Measurements from ENCODE around the gene TIAM2. TPM values are rescaled to one million over a fixed set of nuclear protein-coding genes. Genes with fewer than 3 reads are reported as not detected.

TIAM2 gene
- polyA plus RNA-seq, 6 donors from 2014 or later = 0.34 to 2.8 (median 0.58) TPM; not detected in 1

- no peak for ATAC-seq (ENCODE audit: low read depth in 2 of 2)
- DNase-seq = no peak
- Mint-ChIP-seq H3K27ac (no peak overlapping the region), H3K36me3 (peaks cover 0 to 6% of the 10 kb centered on the region in 2 donors), H3K4me3 (no peak overlapping the region), H3K4me1 (no peaks in the 10 kb centered on the region), H3K9me3 (peaks cover 0 to 4% (median 0%) of the 10 kb centered on the region in 7 donors), H3K27me3 (no peaks in the 10 kb centered on the region)
Measured at GRCh38 chr6:154974485-154975149, 20.5 kb upstream of the TIAM2 start.

- peaks cover 6 to 10% (median 6%) of the 10 kb centered on the region in 3 donors for H3K4me1 Mint-ChIP-seq
- no peak for DNase-seq
- no peak for ATAC-seq (ENCODE audit: low read depth in 2 of 2)
- H3K9me3 Mint-ChIP-seq = peaks cover 0 to 4% (median 0%) of the 10 kb centered on the region in 7 donors
- H3K4me3 Mint-ChIP-seq = no peak overlapping the region
- H3K36me3 Mint-ChIP-seq = peaks cover 0 to 6% of the 10 kb centered on the region in 2 donors
- no peaks in the 10 kb centered on the region for H3K27me3 Mint-ChIP-seq
- H3K27ac Mint-ChIP-seq = peak overlapping the region in 1 of 6 donors; percentile 53
Measured at GRCh38 chr6:154977588-154977987, 17.5 kb upstream of the TIAM2 start.

- DNase-seq (no peak), ATAC-seq (ENCODE audit: low read depth in 2 of 2) (no peak)
- H3K4me1 Mint-ChIP-seq = peaks cover 6 to 10% (median 6%) of the 10 kb centered on the region in 3 donors
- peaks cover 0 to 3% (median 0%) of the 10 kb centered on the region in 3 donors for H3K27me3 Mint-ChIP-seq
- H3K36me3 Mint-ChIP-seq = no peaks in the 10 kb centered on the region
- peaks cover 0 to 4% (median 0%) of the 10 kb centered on the region in 7 donors for H3K9me3 Mint-ChIP-seq
- no peak overlapping the region for H3K27ac Mint-ChIP-seq
- no peak overlapping the region for H3K4me3 Mint-ChIP-seq
Measured at GRCh38 chr6:154980273-154981078, 14.6 kb upstream of the TIAM2 start.

- Mint-ChIP-seq H3K4me1 (peaks cover 6 to 10% (median 6%) of the 10 kb centered on the region in 3 donors), H3K9me3 (peaks cover 0 to 4% (median 0%) of the 10 kb centered on the region in 7 donors), H3K4me3 (no peak overlapping the region), H3K27me3 (peaks cover 0 to 3% (median 0%) of the 10 kb centered on the region in 3 donors), H3K27ac (peak overlapping the region in 1 of 6 donors; percentile 47), H3K36me3 (no peaks in the 10 kb centered on the region)
- DNase-seq = no peak
- ATAC-seq (ENCODE audit: low read depth in 2 of 2) = peak; percentile 30 to 44
Measured at GRCh38 chr6:154981079-154981870, 13.8 kb upstream of the TIAM2 start.

GRCh38 chr6:154984146-154984545 is 11.0 kb upstream of the TIAM2 start:
- ATAC-seq (ENCODE audit: low read depth in 2 of 2) = no peak
- Mint-ChIP-seq H3K36me3 (no peaks in the 10 kb centered on the region), H3K27ac (no peak overlapping the region), H3K4me3 (peak overlapping the region in 1 of 8 donors; percentile 50), H3K4me1 (peaks cover 6 to 10% (median 6%) of the 10 kb centered on the region in 3 donors), H3K27me3 (peaks cover 0 to 3% (median 0%) of the 10 kb centered on the region in 3 donors), H3K9me3 (peaks cover 0 to 3% (median 0%) of the 10 kb centered on the region in 7 donors)
- DNase-seq = no peak

GRCh38 chr6:154986787-154987235 is 8.3 kb upstream of the TIAM2 start:
- no peak overlapping the region for H3K27ac Mint-ChIP-seq
- ATAC-seq (ENCODE audit: low read depth in 2 of 2) (no peak), DNase-seq (no peak)
- H3K36me3 Mint-ChIP-seq = no peaks in the 10 kb centered on the region
- no peaks in the 10 kb centered on the region for H3K4me1 Mint-ChIP-seq
- no peak overlapping the region for H3K4me3 Mint-ChIP-seq
- peaks cover 0 to 3% (median 0%) of the 10 kb centered on the region in 3 donors for H3K27me3 Mint-ChIP-seq
- peaks cover 0 to 2% (median 0%) of the 10 kb centered on the region in 7 donors for H3K9me3 Mint-ChIP-seq

GRCh38 chr6:154989448-154989847 is 5.7 kb upstream of the TIAM2 start:
- Mint-ChIP-seq H3K27ac (no peak overlapping the region), H3K4me1 (no peaks in the 10 kb centered on the region), H3K27me3 (peaks cover 0 to 7% (median 0%) of the 10 kb centered on the region in 3 donors), H3K9me3 (peaks cover 0 to 2% (median 0%) of the 10 kb centered on the region in 7 donors), H3K4me3 (no peak overlapping the region), H3K36me3 (no peaks in the 10 kb centered on the region)
- DNase-seq (no peak), ATAC-seq (ENCODE audit: low read depth in 2 of 2) (no peak)

GRCh38 chr6:154991207-154991606 is 3.9 kb upstream of the TIAM2 start:
- DNase-seq = no peak
- Mint-ChIP-seq H3K9me3 (peaks cover 0 to 2% (median 0%) of the 10 kb centered on the region in 7 donors), H3K4me3 (no peak overlapping the region), H3K27me3 (peaks cover 3 to 13% (median 3%) of the 10 kb centered on the region in 3 donors), H3K4me1 (peaks cover 1 to 4% (median 3%) of the 10 kb centered on the region in 3 donors), H3K27ac (no peak overlapping the region), H3K36me3 (no peaks in the 10 kb centered on the region)
- no peak for ATAC-seq (ENCODE audit: low read depth in 2 of 2)

GRCh38 chr6:154993026-154993425 is 2.1 kb upstream of the TIAM2 start:
- Mint-ChIP-seq H3K27me3 (peaks cover 18 to 30% (median 21%) of the 10 kb centered on the region in 3 donors), H3K4me3 (peak overlapping the region in 2 of 8 donors; percentile 27 to 35), H3K36me3 (no peaks in the 10 kb centered on the region), H3K9me3 (peaks cover 0 to 2% (median 0%) of the 10 kb centered on the region in 7 donors), H3K4me1 (peaks cover 5 to 10% (median 7%) of the 10 kb centered on the region in 3 donors), H3K27ac (no peak overlapping the region)
- ATAC-seq (ENCODE audit: low read depth in 2 of 2) (no peak), DNase-seq (no peak)

- Mint-ChIP-seq H3K4me3 (peak overlapping the region in 4 of 8 donors; percentile 11 to 56 (median 28)), H3K4me1 (peaks cover 5 to 10% (median 7%) of the 10 kb centered on the region in 3 donors), H3K9me3 (peaks cover 0 to 2% (median 0%) of the 10 kb centered on the region in 7 donors), H3K36me3 (no peaks in the 10 kb centered on the region), H3K27me3 (peaks cover 23 to 33% (median 27%) of the 10 kb centered on the region in 3 donors), H3K27ac (no peak overlapping the region)
- DNase-seq = no peak
- ATAC-seq (ENCODE audit: low read depth in 2 of 2) = no peak
Measured at GRCh38 chr6:154993710-154994109, 1.4 kb upstream of the TIAM2 start.

GRCh38 chr6:154994836-154995253 is 270 bp upstream of the TIAM2 start:
- no peak for DNase-seq
- peaks cover 0 to 2% (median 0%) of the 10 kb centered on the region in 7 donors for H3K9me3 Mint-ChIP-seq

GRCh38 chr6:154996016-154996590 is 988 bp downstream of the TIAM2 start:
- DNase-seq (no peak), ATAC-seq (ENCODE audit: low read depth in 2 of 2) (no peak)
- Mint-ChIP-seq H3K27ac (no peak overlapping the region), H3K27me3 (peaks cover 27 to 40% (median 28%) of the 10 kb centered on the region in 3 donors), H3K36me3 (no peaks in the 10 kb centered on the region), H3K4me1 (peaks cover 5 to 10% (median 7%) of the 10 kb centered on the region in 3 donors), H3K9me3 (no peaks in the 10 kb centered on the region), H3K4me3 (peak overlapping the region in 7 of 8 donors; percentile 12 to 70 (median 51))

More at GRCh38 chr6:154994836-154995253, 270 bp upstream of the TIAM2 start:
- no peak for ATAC-seq (ENCODE audit: low read depth in 2 of 2)
- Mint-ChIP-seq H3K27me3 (peaks cover 26 to 36% (median 27%) of the 10 kb centered on the region in 3 donors), H3K36me3 (no peaks in the 10 kb centered on the region), H3K27ac (no peak overlapping the region), H3K4me1 (peaks cover 5 to 10% (median 7%) of the 10 kb centered on the region in 3 donors), H3K4me3 (peak overlapping the region in 7 of 8 donors; percentile 49 to 81 (median 65))
